K562 (cell line): ENCODE results near the gene CHMP2A. TPM values are rescaled to one million over a fixed set of nuclear protein-coding genes. Genes with fewer than 3 reads are reported as not detected.

Experiments
- ARID1B ChIP-seq: fragments of 450-650 bp; IDR thresholded peaks from 2 replicates; pipeline ENCODE4 v1.6.1; 2016; ENCODE audit warnings: antibody characterized with exemption, mild to moderate bottlenecking, inconsistent platforms
- ARID2 ChIP-seq: fragments of 450-650 bp; IDR thresholded peaks from 2 replicates; pipeline ENCODE4 v1.6.1; 2017; ENCODE audit warnings: antibody characterized with exemption, mild to moderate bottlenecking
- COPS2 ChIP-seq: fragments of 450-650 bp; conservative IDR thresholded peaks from 2 replicates; pipeline ENCODE4 v1.6.1; 2016; ENCODE audit warnings: mild to moderate bottlenecking, moderate library complexity
- EGR1 ChIP-seq: fragments of 450-650 bp; conservative IDR thresholded peaks from 2 replicates; pipeline ENCODE4 v1.6.1; 2017; ENCODE audit warnings: mild to moderate bottlenecking
- ELF4 ChIP-seq: fragments of 450-650 bp; formaldehyde crosslinking; IDR thresholded peaks from 2 replicates; pipeline ENCODE4 v1.4.0; 2022; ENCODE audit warnings: missing genetic modification characterization
- ETV5 ChIP-seq: sonication (generic); formaldehyde crosslinking; IDR thresholded peaks from 2 replicates; pipeline ENCODE4 v1.4.0; 2020; ENCODE audit warnings: low read depth, mild to moderate bottlenecking, missing genetic modification reagents
- FOSL1 ChIP-seq: fragments of 200-800 bp; sonication (Bioruptor generic); conservative IDR thresholded peaks from 2 replicates; pipeline ENCODE4 v1.6.1; 2016; ENCODE audit warnings: missing genetic modification characterization, missing compliant biosample characterization
- HLTF ChIP-seq: fragments of 450-650 bp; IDR thresholded peaks from 2 replicates; pipeline ENCODE4 v1.6.1; 2016
- MBD2 ChIP-seq: sonication (generic); IDR thresholded peaks from 2 replicates; pipeline ENCODE4 v1.6.1; 2016; ENCODE audit warnings: low read depth, borderline replicate concordance
- MIER1 ChIP-seq: fragments of 450-650 bp; IDR thresholded peaks from 2 replicates; pipeline ENCODE4 v1.6.1; 2016; ENCODE audit warnings: antibody characterized with exemption, mild to moderate bottlenecking, low read depth
- MTA3 ChIP-seq: fragments of 450-650 bp; formaldehyde crosslinking; IDR thresholded peaks from 2 replicates; pipeline ENCODE4 v1.6.1; 2017; ENCODE audit warnings: mild to moderate bottlenecking, borderline replicate concordance
- NFIX ChIP-seq: fragments of 250-450 bp; sonication (Bioruptor Pico); IDR thresholded peaks from 2 replicates; pipeline ENCODE4 v1.4.0; 2020; ENCODE audit warnings: low read depth, mild to moderate bottlenecking, moderate library complexity
- NFRKB ChIP-seq: fragments of 450-650 bp; IDR thresholded peaks from 2 replicates; pipeline ENCODE4 v1.6.1; 2016; ENCODE audit warnings: low read depth
- RAD51 ChIP-seq: fragments of 450-650 bp; IDR thresholded peaks from 2 replicates; pipeline ENCODE4 v1.7.1; 2016; ENCODE audit warnings: low read depth, mild to moderate bottlenecking, borderline replicate concordance
- RB1 ChIP-seq: fragments of 450-650 bp; IDR thresholded peaks from 2 replicates; pipeline ENCODE4 v1.6.1; 2017; ENCODE audit warnings: low read depth, mild to moderate bottlenecking
- SRSF9 ChIP-seq: fragments of 200-400 bp; formaldehyde crosslinking; IDR thresholded peaks from 2 replicates; pipeline ENCODE4 v1.6.1; 2017; ENCODE audit warnings: low read depth, low read length, borderline replicate concordance
- SUPT5H ChIP-seq: fragments of 450-650 bp; IDR thresholded peaks from 2 replicates; pipeline ENCODE4 v1.6.1; 2016
- TEAD2 ChIP-seq: fragments of 450-650 bp; IDR thresholded peaks from 2 replicates; pipeline ENCODE4 v1.6.1; 2016; ENCODE audit warnings: missing genetic modification characterization, control low read depth, missing compliant biosample characterization
- ZBTB17 ChIP-seq: fragments of 450-650 bp; formaldehyde crosslinking; IDR thresholded peaks from 2 replicates; pipeline ENCODE4 v1.4.0; 2020; ENCODE audit warnings: mild to moderate bottlenecking
- ZNF165 ChIP-seq: fragments of 250-450 bp; sonication (Bioruptor Pico); IDR thresholded peaks from 2 replicates; pipeline ENCODE4 v1.4.0; 2020; ENCODE audit warnings: borderline replicate concordance
- ZNF3 ChIP-seq: fragments of 250-450 bp; sonication (Bioruptor Pico); IDR thresholded peaks from 2 replicates; pipeline ENCODE4 v1.5.0; 2021; ENCODE audit warnings: mild to moderate bottlenecking, moderate library complexity
- ZNF407 ChIP-seq: fragments of 450-650 bp; IDR thresholded peaks from 2 replicates; pipeline ENCODE4 v1.6.1; 2016; ENCODE audit warnings: low read depth
- polyA plus RNA-seq, 8 experiments: library from polyadenylated mRNA; depleted of rRNA in 4 of 8; stranded (reverse) in 5 of 8; unstranded in 3 of 8; fragments of >200 nt; fragmentation: Nextera tagmentation in 2 of 8; fragmentation: Illumina TruSeq in 1 of 8; extraction: Ambion mirVana in 2 of 8; extraction: Trizol in 1 of 8; gene quantifications; 2 replicates each; pipeline versions ENCODE4 v1.2.1 to v1.2.3, GENCODE V29; 2011 to 2014; ENCODE audit warnings: inconsistent platforms in 1 of 8, missing spikeins in 1 of 8
- total RNA-seq, 7 experiments: library from RNA; depleted of rRNA in 6 of 7; stranded (reverse); fragments of >200 nt in 6 of 7; fragmentation: Illumina TruSeq in 2 of 7; extraction: Trizol in 2 of 7; gene quantifications; 2 replicates each; pipeline versions ENCODE4 v1.2.1 to v1.2.3, GENCODE V29; 2011 to 2021; ENCODE audit warnings: low replicate concordance in 1 of 7

The CHMP2A gene
- total and polyA plus RNA-seq, 9 of the 15 experiments (the other 6 are each of a cell fraction or from before 2014, with no cell fraction given): 57.6 to 159 (median 87.2) TPM

GRCh38 chr19:58558066-58558622 lies 3.2 kb upstream of the CHMP2A start, which contains the start of gene UBE2M (continued):
- TF ChIP-seq RB1: no peak
- 0 out of 2 replicates have a peak, but pooled peaks have one; percentile 38 for TF ChIP-seq MIER1
- TF ChIP-seq ARID1B: peak; percentile 61
- peak; percentile 70; the same call in 1 of the 2 replicates for TF ChIP-seq HLTF
- no peak for TF ChIP-seq SRSF9
- peak; percentile 20; the same call in 1 of the 2 replicates for TF ChIP-seq NFRKB
- no peak for TF ChIP-seq ZBTB17 (CRISPR knock-in tag)
- no peak for TF ChIP-seq NFIX (CRISPR knock-in tag)
- TF ChIP-seq ETV5 (CRISPR knock-in tag): 0 out of 2 replicates have a peak, but pooled peaks have one; percentile 46
- TF ChIP-seq SUPT5H: no peak
- peak; percentile 48 for TF ChIP-seq FOSL1
- TF ChIP-seq TEAD2 (tag): no peak
- no peak for TF ChIP-seq ZNF165
- TF ChIP-seq MTA3: peak; percentile 82; the same call in 1 of the 2 replicates
- peak; percentile 72 for TF ChIP-seq ZNF407
- TF ChIP-seq RAD51: no peak
- no peak for TF ChIP-seq ARID2
- TF ChIP-seq ZNF3: no peak
- peak; percentile 69 for TF ChIP-seq EGR1
- no peak for TF ChIP-seq MBD2
- no peak for TF ChIP-seq ELF4 (CRISPR knock-in tag)
- TF ChIP-seq COPS2: no peak
